Measurements from ENCODE around the gene SOX5.

Gene SOX5

DNA sequence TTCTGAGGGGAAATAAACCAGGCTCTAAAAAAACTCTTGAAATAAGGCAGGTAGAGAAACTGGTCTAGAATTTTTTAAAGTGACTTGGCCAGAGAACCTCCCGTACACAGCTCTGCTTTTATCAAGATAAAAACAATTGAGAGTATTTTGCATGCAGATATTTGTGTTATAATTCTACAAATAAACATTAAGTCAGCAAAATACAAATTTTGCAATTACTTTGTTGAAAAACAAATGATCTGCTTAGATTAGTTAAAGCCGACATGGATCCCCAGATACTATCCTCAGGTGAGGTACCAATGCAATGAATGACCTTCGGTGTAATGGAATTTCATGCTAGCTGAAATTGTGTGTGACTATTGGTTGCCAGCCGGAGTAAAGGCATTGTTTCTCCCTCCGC lies 197.2 kb downstream of the SOX5 start:
- TF ChIP-seq CTCF (IDR thresholded peaks at IDR 0.05; ENCODE audit: low read depth, low read length), result no peak
- no peak for DNase-seq (ENCODE audit: extremely low read depth, low read depth)

GRCh38 chr12:23751641-23752040 lies 197.8 kb downstream of the SOX5 start:
- no peak for DNase-seq (ENCODE audit: extremely low read depth, low read depth)
- TF ChIP-seq CTCF (IDR thresholded peaks at IDR 0.05; ENCODE audit: low read depth, low read length), result no peak

- DNase-seq (ENCODE audit: extremely low read depth, low read depth), result no peak
- no peak for TF ChIP-seq CTCF (IDR thresholded peaks at IDR 0.05; ENCODE audit: low read depth, low read length)
These were observed 198.5 kb downstream of the SOX5 start for GRCh38 chr12:23750923-23751322.

GRCh38 chr12:23744696-23745095 lies 204.8 kb downstream of the SOX5 start:
- no peak for DNase-seq (ENCODE audit: extremely low read depth, low read depth)
- no peak for TF ChIP-seq CTCF (IDR thresholded peaks at IDR 0.05; ENCODE audit: low read depth, low read length)

GRCh38 chr12:23742574-23742973 lies 206.9 kb downstream of the SOX5 start:
- DNase-seq (ENCODE audit: extremely low read depth, low read depth), result no peak
- TF ChIP-seq CTCF (IDR thresholded peaks at IDR 0.05; ENCODE audit: low read depth, low read length), result no peak

- no peak for TF ChIP-seq CTCF (IDR thresholded peaks at IDR 0.05; ENCODE audit: low read depth, low read length)
These were observed 218.0 kb downstream of the SOX5 start for GRCh38 chr12:23731493-23731892.

GRCh38 chr12:23731035-23731434 lies 218.4 kb downstream of the SOX5 start:
- no peak for DNase-seq (ENCODE audit: extremely low read depth, low read depth)
- TF ChIP-seq CTCF (IDR thresholded peaks at IDR 0.05; ENCODE audit: low read depth, low read length), result no peak

More at GRCh38 chr12:23731493-23731892, 218.0 kb downstream of the SOX5 start:
- no peak for DNase-seq (ENCODE audit: extremely low read depth, low read depth)

All from AG09319 (cell line).